HG03060 (cell line): ENCODE results near the gene IL2RG.
A peak's percentile ranks its signal among the peaks of the same experiment; 100 is the strongest.

Experiments used
- ATAC-seq: cut with Tn5 transposase; IDR thresholded peaks from one replicate; pipeline ENCODE4 v1.9.1; 2021; ENCODE audit warnings: low read depth, moderate number of reproducible peaks; ENCODE audit not compliant: unreplicated experiment

IL2RG gene

GRCh38 chrX:71111141-71111843, at the start of gene IL2RG:
Gene IL2RG (minus strand): TSS chrX:71111577. CDS start chrX:71111539, 38 bp downstream.
- peak; percentile 85 for ATAC-seq

GRCh38 chrX:71160475-71160874, 49.1 kb upstream of the IL2RG start:
- no peak for ATAC-seq

- no peak for ATAC-seq
Observed at GRCh38 chrX:71159335-71159734, 48.0 kb upstream of the IL2RG start.

GRCh38 chrX:71158603-71159002, 47.2 kb upstream of the IL2RG start:
- no peak for ATAC-seq

GRCh38 chrX:71154641-71155040, 43.3 kb upstream of the IL2RG start:
- ATAC-seq = no peak

- ATAC-seq = no peak
Observed at GRCh38 chrX:71154196-71154595, 42.8 kb upstream of the IL2RG start.

GRCh38 chrX:71151366-71151765, 40.0 kb upstream of the IL2RG start:
- ATAC-seq = no peak

- ATAC-seq = no peak
Observed at GRCh38 chrX:71148278-71148663, 36.9 kb upstream of the IL2RG start.

- no peak for ATAC-seq
Observed at GRCh38 chrX:71147496-71148277, 36.3 kb upstream of the IL2RG start.

- no peak for ATAC-seq
Observed at GRCh38 chrX:71144651-71145050, 33.3 kb upstream of the IL2RG start, which contains the start of gene NLGN3. Gene NLGN3 (plus strand): TSS chrX:71144841. CDS start chrX:71147750, 2,909 bp downstream.

GRCh38 chrX:71143508-71143907, 32.1 kb upstream of the IL2RG start:
- ATAC-seq = no peak

GRCh38 chrX:71140440-71140839, 29.1 kb upstream of the IL2RG start:
- no peak for ATAC-seq

GRCh38 chrX:71131510-71131909, 20.1 kb upstream of the IL2RG start:
- no peak for ATAC-seq

- ATAC-seq = no peak
Observed at GRCh38 chrX:71128915-71129765, 17.8 kb upstream of the IL2RG start.

- ATAC-seq = no peak
Observed at GRCh38 chrX:71128166-71128833, 16.9 kb upstream of the IL2RG start.

- no peak for ATAC-seq
Observed at GRCh38 chrX:71118985-71119535, 7.7 kb upstream of the IL2RG start.

GRCh38 chrX:71118032-71118984, 6.9 kb upstream of the IL2RG start, which contains the start of gene MED12:
Gene MED12 (plus strand): TSS chrX:71118596. CDS start chrX:71118755, 159 bp downstream.
- ATAC-seq = no peak

- ATAC-seq = no peak
Observed at GRCh38 chrX:71117358-71117757, 6.0 kb upstream of the IL2RG start.

GRCh38 chrX:71111921-71112431, 599 bp upstream of the IL2RG start:
- ATAC-seq = no peak
